T47D (cell line): ENCODE results near the gene ACTR2.
A peak's percentile ranks its signal among the peaks of the same experiment; 100 is the strongest.
"Not testable (repeated sequence)": the region's sequence is repeated elsewhere in the genome, so short reads cannot be mapped to it uniquely, and the experiment has no call there.

Experiments
- DNase-seq, 2 experiments: peaks; one replicate each; pipeline versions ENCODE4 v3.0.0 to v3.0.0-alpha.2; 2011 to 2012; ENCODE audit warnings: low read depth in 1 of 2, low spot score in 1 of 2
- JUND ChIP-seq: IDR thresholded peaks from 2 replicates; pipeline ENCODE4 v1.6.1; 2012; ENCODE audit warnings: low read depth
- in situ Hi-C: cut with HindIII; loops from 2 replicates; pipeline ENCODE4 v1.10.0; 2016; ENCODE audit warnings: low sequenced_read_pairs, low pct_unique_long_range_greater_than_20kb

Gene ACTR2

GRCh38 chr2:65227456-65228262, at the start of gene ACTR2:
ACTR2 (plus strand) TSS chr2:65227831; CDS start chr2:65227910, 79 bp downstream.
- TF ChIP-seq JUND: no peak
- in situ Hi-C loops: no loop called here
- DNase-seq: peak; percentile 65 to 95

DNA sequence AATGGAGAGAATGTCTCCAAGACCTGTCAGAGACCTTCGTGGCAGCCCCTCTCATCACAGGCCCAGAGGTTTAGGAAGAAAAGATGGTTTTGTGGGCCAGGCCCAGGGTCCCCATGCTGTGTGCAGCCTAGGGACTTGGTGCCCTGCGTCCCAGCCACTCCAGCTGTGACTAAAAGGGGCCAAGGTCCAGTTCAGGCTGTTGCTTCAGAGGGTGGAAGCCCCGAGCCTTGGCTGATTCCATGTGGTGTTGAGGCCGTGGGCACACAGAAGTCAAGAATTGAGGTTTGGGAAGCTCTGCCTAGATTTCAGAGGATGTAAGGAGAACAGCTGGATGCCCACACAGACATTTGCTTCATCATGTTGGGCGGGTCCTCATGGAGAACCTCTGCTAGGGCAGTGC, 45.1 kb upstream of the ACTR2 start:
- in situ Hi-C loops: no loop called here

GRCh38 chr2:65183406-65183805, 44.2 kb upstream of the ACTR2 start:
- DNase-seq, in situ Hi-C loops: not testable (repeated sequence)

More for the DNA sequence above, 45.1 kb upstream of the ACTR2 start:
- TF ChIP-seq JUND: no peak
- DNase-seq: no peak

DNA sequence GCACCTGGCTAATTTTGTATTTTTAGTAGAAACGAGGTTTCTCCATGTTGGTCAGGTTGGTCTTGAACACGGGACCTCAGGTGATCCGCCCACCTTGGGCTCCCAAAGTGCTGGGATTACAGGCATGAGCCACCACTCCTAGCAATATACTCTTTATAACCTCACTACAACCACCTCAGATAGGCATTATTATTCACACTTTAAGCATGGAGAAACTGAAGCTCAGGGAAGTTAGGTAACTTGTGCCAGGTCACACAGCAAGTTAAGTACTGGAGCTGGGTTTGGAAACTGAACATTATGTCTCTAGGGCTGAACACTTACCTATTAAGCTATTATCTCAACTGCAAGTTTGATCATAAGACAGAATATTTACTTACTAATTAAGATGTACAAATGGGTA, 42.6 kb upstream of the ACTR2 start:
- no peak for DNase-seq
- no peak for TF ChIP-seq JUND
- in situ Hi-C loops: no loop called here

GRCh38 chr2:65186093-65186868, 41.4 kb upstream of the ACTR2 start:
- TF ChIP-seq JUND: no peak
- no peak for DNase-seq
- in situ Hi-C loops: no loop called here

DNA sequence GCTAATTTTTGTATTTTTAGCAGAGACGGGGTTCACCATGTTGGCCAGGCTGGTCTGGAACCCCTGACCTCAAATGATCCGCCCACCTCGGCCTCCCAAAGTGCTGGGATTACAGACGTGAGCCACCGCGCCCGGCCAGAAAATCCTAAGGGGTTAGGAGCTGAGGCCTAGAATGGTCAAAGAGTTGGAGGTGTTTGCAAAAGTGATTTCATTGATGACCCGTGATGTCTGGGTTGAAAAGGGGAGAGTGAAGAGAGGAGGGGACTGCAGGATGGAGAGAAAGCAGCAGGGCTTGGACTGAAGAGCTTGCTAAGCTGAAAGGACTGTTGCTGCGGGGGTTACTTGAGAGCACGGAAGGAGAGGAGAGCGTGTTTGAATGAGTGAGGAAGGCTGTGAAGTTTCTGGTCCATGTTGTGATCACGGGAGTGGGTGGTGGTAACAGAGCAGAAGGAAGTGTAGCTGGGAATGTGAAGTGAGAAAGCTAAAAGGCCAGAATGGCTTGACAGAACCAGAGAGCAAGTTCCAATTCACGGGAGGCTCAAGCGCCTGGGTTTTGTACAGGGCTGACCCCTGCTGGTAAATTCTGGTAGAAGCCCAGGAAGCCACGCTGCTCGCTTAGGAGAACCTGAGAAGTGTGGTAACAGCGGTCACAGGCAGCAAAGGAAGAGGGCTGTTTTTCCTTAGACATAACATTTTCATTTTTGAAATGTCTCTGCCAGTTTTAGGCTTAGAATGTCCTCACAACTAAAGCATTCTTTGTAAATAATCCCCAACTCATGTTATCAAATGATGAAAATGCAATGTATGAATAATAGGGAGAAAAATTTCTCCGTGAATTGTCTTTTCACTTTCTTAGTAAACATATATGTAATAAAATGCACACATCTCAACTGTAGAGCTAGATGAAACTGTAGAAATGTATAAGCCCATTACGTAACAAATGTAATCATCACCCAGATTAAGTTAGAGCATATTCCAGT, 40.5 kb upstream of the ACTR2 start:
- in situ Hi-C loops: no loop called here
- TF ChIP-seq JUND: no peak
- peak; percentile 71 to 74 for DNase-seq

DNA sequence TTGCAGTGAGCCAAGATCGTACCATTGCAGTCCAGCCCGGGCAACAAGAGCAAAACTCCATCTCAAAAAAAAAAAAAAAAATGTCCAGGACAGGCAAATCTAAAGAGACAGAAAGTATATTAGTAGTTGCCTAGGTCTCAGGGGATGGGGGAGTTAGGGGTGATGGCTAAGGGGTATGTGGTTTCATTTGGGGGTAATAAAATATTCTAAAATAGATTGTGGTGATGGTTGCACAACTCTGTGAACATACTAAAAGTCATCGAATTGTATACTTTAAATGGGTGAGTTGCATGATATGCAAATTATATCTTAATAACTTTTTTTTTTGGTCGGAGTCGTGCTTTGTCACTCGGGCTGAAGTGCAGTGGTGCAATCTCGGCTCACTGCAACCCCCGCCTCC, 34.2 kb upstream of the ACTR2 start:
- no peak for DNase-seq
- in situ Hi-C loops: no loop called here
- TF ChIP-seq JUND: no peak

GRCh38 chr2:65198737-65199136, 28.9 kb upstream of the ACTR2 start:
- no peak for TF ChIP-seq JUND
- no peak for DNase-seq
- in situ Hi-C loops: no loop called here

DNA sequence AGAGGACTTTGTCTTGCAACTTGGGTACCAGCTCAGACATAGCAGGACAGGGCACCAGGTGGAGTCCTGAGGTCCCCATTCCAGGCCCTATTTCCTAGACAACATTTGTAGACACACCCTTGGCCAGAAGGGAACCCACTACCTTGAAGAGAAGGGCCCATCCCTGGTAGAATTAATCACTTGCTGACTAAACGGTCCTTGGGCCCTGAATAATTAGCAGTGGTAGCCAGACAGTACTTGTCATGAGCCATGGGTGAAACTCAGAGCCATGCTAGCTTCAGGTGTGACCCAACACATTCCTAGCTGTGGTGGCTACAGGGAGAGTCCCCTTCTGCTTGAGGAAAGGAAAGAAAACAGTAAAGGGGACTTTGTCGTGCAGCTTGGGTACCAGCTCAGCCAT, 28.5 kb upstream of the ACTR2 start:
- in situ Hi-C loops: no loop called here
- no peak for TF ChIP-seq JUND
- DNase-seq: no peak

GRCh38 chr2:65199891-65200290, 27.7 kb upstream of the ACTR2 start:
- TF ChIP-seq JUND: no peak
- in situ Hi-C loops: no loop called here
- no peak for DNase-seq

DNA sequence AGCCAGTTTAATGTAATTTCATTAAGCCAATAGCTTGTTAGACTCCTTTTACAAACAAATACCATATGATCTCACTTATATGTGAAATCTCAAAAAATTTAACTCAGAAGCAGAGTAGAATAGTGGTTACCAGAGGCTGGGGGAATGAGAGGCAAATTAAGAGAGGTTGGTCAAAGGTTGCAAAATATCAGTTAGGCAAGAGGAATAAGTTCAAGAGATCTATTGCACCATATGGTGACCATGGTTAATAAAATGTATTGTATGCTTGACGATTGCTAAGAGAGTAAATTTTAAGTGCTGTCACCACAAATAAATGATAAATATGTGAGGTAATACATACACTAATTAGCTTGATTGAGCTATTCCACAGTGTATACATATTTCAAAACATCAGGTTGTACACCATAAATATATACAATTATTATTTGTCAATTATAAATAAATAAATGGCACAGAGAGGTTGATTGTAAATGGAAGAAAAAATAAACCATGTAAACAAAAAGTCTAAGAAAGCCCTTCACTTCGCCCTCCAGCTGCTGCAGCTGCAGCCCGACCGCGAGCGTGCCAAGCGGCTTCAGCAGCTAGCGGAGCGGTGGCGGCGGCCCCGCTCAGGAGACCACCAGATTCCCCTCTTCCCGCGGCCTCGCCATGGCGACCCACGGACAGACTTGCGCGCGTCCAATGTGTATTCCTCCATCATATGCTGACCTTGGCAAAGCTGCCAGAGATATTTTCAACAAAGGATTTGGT, 23.0 kb upstream of the ACTR2 start:
- in situ Hi-C loops: no loop called here
- TF ChIP-seq JUND: no peak
- peak in 1 of 2 experiments; percentile 5 for DNase-seq

DNA sequence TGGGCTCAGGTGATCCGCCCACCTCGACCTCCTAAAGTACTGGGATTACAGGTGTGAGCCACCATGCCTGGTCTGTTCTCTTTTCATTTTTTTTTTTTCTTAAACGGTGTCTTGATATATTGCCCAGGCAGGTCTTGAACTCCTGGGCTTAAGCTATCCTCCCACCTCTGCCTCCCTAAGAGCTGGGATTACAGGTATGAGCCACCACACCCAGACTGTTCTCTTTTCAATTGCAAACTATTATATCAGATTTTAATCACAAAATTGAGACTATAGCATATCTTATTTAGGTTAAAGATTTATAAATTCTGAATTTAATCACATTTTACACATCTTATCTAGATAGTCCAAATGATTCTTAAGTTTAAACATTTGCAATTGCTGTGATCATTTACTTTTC, 15.5 kb upstream of the ACTR2 start:
- in situ Hi-C loops: no loop called here
- TF ChIP-seq JUND: no peak
- DNase-seq: no peak
